Neutrophil (primary cell): Measurements from ENCODE around the gene ADCY7.

ENCODE experiments used
- H3K27ac ChIP-seq: fragments of 200-600 bp; sonication (generic); 2 replicates; pipeline ENCODE4 v1.5.1; 2016; ENCODE audit warnings: mild to moderate bottlenecking, moderate library complexity
- H3K27me3 ChIP-seq: fragments of 200-600 bp; sonication (generic); 2 replicates; pipeline ENCODE4 v1.6.0; 2016; ENCODE audit warnings: mild to moderate bottlenecking
- H3K36me3 ChIP-seq: fragments of 200-600 bp; sonication (generic); 2 replicates; pipeline ENCODE4 v1.5.1; 2017
- H3K4me1 ChIP-seq, 2 experiments: fragments of 200-600 bp in 1 of 2; sonication (generic) in 1 of 2; 1 replicate in 1 of 2; 2 replicates in 1 of 2; pipeline versions ENCODE4 v1.5.1 to v1.6.1; 2013 to 2016; ENCODE audit warnings: low read depth in 1 of 2, low read length in 1 of 2, mild to moderate bottlenecking in 1 of 2, moderate library complexity in 1 of 2; ENCODE audit not compliant: control insufficient read depth in 1 of 2, insufficient read depth in 1 of 2
- H3K4me3 ChIP-seq, 2 experiments: fragments of 200-600 bp in 1 of 2; sonication (generic) in 1 of 2; 1 replicate in 1 of 2; 2 replicates in 1 of 2; pipeline ENCODE4 v1.5.1; 2013 to 2016; ENCODE audit warnings: low read depth in 1 of 2, low read length in 1 of 2, mild to moderate bottlenecking in 1 of 2, moderate library complexity in 1 of 2
- H3K9me3 ChIP-seq: fragments of 200-600 bp; sonication (generic); 2 replicates; pipeline ENCODE4 v1.5.1; 2016
- CTCF ChIP-seq: fragments of 200-600 bp; sonication (generic); IDR thresholded peaks from 2 replicates; pipeline ENCODE4 v1.5.1; 2016; ENCODE audit warnings: antibody characterized with exemption

ADCY7 gene

DNA sequence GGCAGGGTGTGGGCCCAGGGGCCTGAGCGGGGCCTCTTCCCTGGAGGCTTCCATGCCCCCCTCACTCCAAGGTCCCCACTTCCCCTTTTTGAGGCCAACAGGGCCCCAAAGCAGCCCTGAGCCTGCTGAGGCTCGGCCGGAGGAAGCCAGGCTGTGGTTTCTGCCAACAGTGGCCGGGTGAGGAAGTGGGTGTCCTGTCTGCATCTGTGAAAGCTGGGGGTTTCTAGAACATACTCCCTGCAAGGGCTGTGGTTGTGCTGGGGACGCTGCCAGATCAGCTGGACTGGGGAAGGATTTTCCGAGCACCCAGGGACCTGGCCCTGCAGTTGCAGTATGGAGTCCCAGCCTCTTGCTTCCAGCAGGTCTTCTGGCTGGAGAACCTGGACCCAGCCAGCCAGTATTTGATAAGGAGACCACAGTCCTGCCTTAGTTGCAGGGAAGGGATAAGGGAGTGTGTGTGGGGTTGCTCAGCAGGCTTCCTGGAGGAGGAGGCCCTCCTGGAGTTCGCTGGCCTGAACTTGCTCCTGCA, 15.7 kb downstream of the ADCY7 start:
- no peaks in the 10 kb centered on the region for H3K9me3 ChIP-seq
- TF ChIP-seq CTCF, result peak; percentile 67
- peaks cover 74 to 78% of the 10 kb centered on the region in 2 experiments for H3K4me1 ChIP-seq
- H3K36me3 ChIP-seq, result peaks cover 6% of the 10 kb centered on the region
- peak overlapping the region; percentile 56 to 67 for H3K4me3 ChIP-seq
- H3K27ac ChIP-seq, result peak overlapping the region; percentile 88
- H3K27me3 ChIP-seq, result no peaks in the 10 kb centered on the region

DNA sequence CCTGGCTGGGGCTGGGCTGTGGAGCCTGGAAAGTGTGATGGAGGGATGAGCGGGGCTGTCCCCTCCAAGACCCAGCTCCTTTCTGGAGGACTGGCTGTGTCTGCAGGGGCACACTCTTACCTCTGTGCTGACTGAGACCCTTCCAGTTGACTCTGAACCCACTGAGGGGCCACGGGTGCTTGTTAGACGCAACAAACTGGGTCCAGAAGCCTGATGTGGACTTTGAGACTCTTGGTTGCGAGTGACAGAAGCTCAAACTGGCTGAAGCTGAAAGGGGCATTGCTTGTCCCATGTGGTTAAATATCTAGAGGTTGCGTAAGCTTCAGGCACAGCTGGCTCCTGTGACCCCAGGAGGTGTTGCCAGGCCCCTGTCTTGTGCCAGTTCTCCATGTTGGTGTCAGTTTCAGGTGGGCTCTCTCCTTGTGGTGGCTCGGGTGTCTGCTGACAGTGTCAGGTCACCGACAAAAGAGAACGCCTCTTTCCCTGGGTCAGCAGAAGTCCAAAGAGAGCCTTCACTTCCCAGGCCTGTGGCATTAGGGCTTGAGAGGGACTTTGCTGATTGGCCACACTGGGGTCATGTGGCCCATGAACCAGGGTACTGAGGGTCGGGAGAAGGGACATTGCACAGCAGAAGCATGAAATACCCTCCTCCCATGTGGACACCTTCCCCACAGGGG, 16.7 kb downstream of the ADCY7 start:
- Histone ChIP-seq H3K4me1 (peaks cover 70 to 75% of the 10 kb centered on the region in 2 experiments), H3K36me3 (peaks cover 12% of the 10 kb centered on the region), H3K27ac (peak overlapping the region; percentile 88), H3K9me3 (no peaks in the 10 kb centered on the region), H3K4me3 (peak overlapping the region in 1 of 2 experiments; percentile 67), H3K27me3 (no peaks in the 10 kb centered on the region)
- no peak for TF ChIP-seq CTCF

DNA sequence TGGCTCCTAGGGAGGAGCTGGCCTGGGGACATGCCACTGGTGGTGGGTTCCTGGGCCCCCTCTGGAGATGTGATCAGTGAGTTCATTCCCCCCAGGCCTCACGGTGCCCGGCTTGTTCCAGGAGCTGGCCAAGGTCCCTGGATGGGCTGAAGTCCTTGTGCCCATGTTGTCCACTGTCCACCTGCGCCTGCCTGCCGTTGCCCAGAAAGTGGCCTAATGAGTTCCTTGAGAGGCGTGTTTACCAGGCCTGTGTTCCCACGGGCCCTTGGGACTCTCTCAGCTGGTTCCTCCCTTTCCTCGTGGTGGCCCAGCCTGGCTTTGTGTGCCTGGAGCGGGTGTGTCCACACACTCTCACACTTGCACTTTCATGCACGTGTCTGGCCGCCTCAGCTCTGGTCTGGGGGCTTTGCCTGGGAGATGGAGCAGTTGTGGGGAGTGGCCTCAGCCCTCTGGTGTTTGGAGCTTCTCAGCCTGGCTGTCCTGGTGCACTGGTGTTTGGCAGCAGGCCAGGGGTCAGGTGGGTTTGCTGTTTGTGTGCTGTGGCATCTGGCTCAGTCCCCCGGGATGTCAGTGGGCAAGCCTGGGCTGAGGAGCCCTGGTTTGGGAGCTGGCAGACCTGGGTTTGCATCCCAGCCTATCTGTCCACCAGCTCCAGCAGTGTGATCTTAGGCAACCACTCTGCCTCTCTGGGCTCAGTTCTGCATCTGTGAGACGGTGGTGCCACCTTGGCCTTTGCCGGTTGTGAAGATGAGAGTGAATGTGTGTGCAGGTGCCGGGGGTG, 18.0 kb downstream of the ADCY7 start:
- TF ChIP-seq CTCF, result no peak
- peaks cover 24% of the 10 kb centered on the region for H3K36me3 ChIP-seq
- peak overlapping the region in 1 of 2 experiments; percentile 12 for H3K4me3 ChIP-seq
- H3K27me3 ChIP-seq, result no peaks in the 10 kb centered on the region
- H3K27ac ChIP-seq, result peak overlapping the region; percentile 88
- peaks cover 60 to 66% of the 10 kb centered on the region in 2 experiments for H3K4me1 ChIP-seq
- no peaks in the 10 kb centered on the region for H3K9me3 ChIP-seq

GRCh38 chr16:50285406-50286003, 19.2 kb downstream of the ADCY7 start:
- Histone ChIP-seq H3K27ac (peak overlapping the region; percentile 88), H3K9me3 (no peaks in the 10 kb centered on the region), H3K4me3 (no peak overlapping the region), H3K27me3 (no peaks in the 10 kb centered on the region), H3K4me1 (peaks cover 48 to 54% of the 10 kb centered on the region in 2 experiments), H3K36me3 (peaks cover 36% of the 10 kb centered on the region)
- no peak for TF ChIP-seq CTCF

- H3K9me3 ChIP-seq, result no peaks in the 10 kb centered on the region
- H3K27ac ChIP-seq, result no peak overlapping the region
- H3K4me3 ChIP-seq, result no peak overlapping the region
- no peaks in the 10 kb centered on the region for H3K27me3 ChIP-seq
- peaks cover 48% of the 10 kb centered on the region for H3K36me3 ChIP-seq
- peaks cover 37 to 43% of the 10 kb centered on the region in 2 experiments for H3K4me1 ChIP-seq
- no peak for TF ChIP-seq CTCF
Measured at GRCh38 chr16:50286681-50287080, 20.3 kb downstream of the ADCY7 start.
